ENCODE measurements around the gene NTF3. TPM values are rescaled to one million over a fixed set of nuclear protein-coding genes. Genes with fewer than 3 reads are reported as not detected.

The NTF3 gene
- total RNA-seq, 3 donors from 2014 or later (not counting 1 experiment from before 2014, with no cell fraction given), result not detected

DNA sequence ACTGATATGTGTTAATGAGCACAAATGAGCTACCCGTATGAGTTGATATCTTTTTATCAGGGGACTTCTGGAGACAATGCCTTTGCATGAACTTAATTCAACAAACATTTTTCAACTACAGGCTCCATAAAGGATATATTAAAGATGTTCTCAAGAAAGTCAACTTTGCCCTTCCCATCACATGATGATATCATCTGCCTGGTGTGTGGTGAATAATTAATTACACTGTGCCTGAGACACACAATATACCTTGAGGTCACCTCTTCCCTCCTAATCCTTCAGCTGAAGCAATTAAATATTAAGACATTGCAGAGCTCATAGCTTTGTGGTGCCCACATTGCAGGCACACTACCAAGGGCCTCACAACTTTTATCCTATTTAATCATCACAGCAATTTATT, 22.3 kb upstream of the NTF3 start:
- no peak overlapping the region for H3K27ac ChIP-seq (ENCODE audit: low read length)
- H3K27me3 ChIP-seq (ENCODE audit: control insufficient read depth, insufficient read depth, low read length), result no peaks in the 10 kb centered on the region
- WGBS (ENCODE audit: insufficient coverage), result 40% methylated on average over 1 of the region's 1 CpG
- TF ChIP-seq, protein P1, sequence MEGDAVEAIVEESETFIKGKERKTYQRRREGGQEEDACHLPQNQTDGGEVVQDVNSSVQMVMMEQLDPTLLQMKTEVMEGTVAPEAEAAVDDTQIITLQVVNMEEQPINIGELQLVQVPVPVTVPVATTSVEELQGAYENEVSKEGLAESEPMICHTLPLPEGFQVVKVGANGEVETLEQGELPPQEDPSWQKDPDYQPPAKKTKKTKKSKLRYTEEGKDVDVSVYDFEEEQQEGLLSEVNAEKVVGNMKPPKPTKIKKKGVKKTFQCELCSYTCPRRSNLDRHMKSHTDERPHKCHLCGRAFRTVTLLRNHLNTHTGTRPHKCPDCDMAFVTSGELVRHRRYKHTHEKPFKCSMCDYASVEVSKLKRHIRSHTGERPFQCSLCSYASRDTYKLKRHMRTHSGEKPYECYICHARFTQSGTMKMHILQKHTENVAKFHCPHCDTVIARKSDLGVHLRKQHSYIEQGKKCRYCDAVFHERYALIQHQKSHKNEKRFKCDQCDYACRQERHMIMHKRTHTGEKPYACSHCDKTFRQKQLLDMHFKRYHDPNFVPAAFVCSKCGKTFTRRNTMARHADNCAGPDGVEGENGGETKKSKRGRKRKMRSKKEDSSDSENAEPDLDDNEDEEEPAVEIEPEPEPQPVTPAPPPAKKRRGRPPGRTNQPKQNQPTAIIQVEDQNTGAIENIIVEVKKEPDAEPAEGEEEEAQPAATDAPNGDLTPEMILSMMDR (IDR thresholded peaks at IDR 0.05), result no peak
- Mint-ChIP-seq H3K27ac (no peak overlapping the region), H3K4me1 (no peaks in the 10 kb centered on the region), H3K4me3 (no peak overlapping the region), H3K36me3 (no peaks in the 10 kb centered on the region), H3K27me3 (ENCODE audit: low read depth in 2 of 2) (peaks cover 4 to 40% of the 10 kb centered on the region in 2 donors), H3K9me3 (peaks cover 0 to 3% of the 10 kb centered on the region in 2 donors)
- no peak for DNase-seq
- H3K4me3 ChIP-seq (ENCODE audit: low read length), result no peak overlapping the region
- H3K4me1 ChIP-seq (ENCODE audit: control insufficient read depth, insufficient read depth, low read length), result no peaks in the 10 kb centered on the region
- ATAC-seq, result no peak
- no peaks in the 10 kb centered on the region for H3K36me3 ChIP-seq (ENCODE audit: control insufficient read depth, insufficient read depth, low read length)
- intact Hi-C loops (cut with micrococcal nuclease), result no loop called here
- no peaks in the 10 kb centered on the region for H3K9me3 ChIP-seq (ENCODE audit: control insufficient read depth, insufficient read depth, low read length)

DNA sequence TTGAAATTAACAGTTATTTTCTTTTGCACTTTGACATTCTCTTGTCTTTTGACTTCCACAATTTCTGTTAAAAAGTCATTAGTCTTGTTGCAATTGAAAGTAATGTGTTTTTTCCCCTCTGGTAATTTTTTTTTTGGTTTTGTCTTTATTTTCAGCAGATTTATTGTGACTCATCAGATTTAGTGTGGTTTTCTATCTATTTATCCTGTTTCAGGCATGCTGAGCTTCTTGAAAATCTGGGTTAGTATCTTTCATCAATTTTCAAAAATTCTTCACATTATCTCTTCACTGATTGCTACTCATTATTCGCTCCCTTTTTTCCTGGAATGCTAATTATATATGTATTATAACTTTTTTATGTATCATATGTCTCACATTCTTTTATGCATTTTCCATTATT, 15.3 kb upstream of the NTF3 start:
- no peaks in the 10 kb centered on the region for H3K36me3 Mint-ChIP-seq
- H3K27me3 ChIP-seq (ENCODE audit: control insufficient read depth, insufficient read depth, low read length), result no peaks in the 10 kb centered on the region
- peaks cover 0 to 5% of the 10 kb centered on the region in 2 donors for H3K9me3 Mint-ChIP-seq
- no peaks in the 10 kb centered on the region for H3K4me1 Mint-ChIP-seq
- H3K4me1 ChIP-seq (ENCODE audit: control insufficient read depth, insufficient read depth, low read length), result no peaks in the 10 kb centered on the region
- H3K4me3 ChIP-seq (ENCODE audit: low read length), result no peak overlapping the region
- ATAC-seq, result no peak
- intact Hi-C loops (cut with micrococcal nuclease), result no loop called here
- H3K27me3 Mint-ChIP-seq (ENCODE audit: low read depth in 2 of 2), result peaks cover 8 to 17% of the 10 kb centered on the region in 2 donors
- TF ChIP-seq, protein P1 (IDR thresholded peaks at IDR 0.05), result no peak
- DNase-seq, result no peak
- H3K27ac Mint-ChIP-seq, result no peak overlapping the region
- WGBS (ENCODE audit: insufficient coverage), result no CpG with 5 or more reads among the region's 1 CpG
- H3K36me3 ChIP-seq (ENCODE audit: control insufficient read depth, insufficient read depth, low read length), result no peaks in the 10 kb centered on the region
- H3K4me3 Mint-ChIP-seq, result no peak overlapping the region
- H3K27ac ChIP-seq (ENCODE audit: low read length), result no peak overlapping the region
- H3K9me3 ChIP-seq (ENCODE audit: control insufficient read depth, insufficient read depth, low read length), result no peaks in the 10 kb centered on the region

DNA sequence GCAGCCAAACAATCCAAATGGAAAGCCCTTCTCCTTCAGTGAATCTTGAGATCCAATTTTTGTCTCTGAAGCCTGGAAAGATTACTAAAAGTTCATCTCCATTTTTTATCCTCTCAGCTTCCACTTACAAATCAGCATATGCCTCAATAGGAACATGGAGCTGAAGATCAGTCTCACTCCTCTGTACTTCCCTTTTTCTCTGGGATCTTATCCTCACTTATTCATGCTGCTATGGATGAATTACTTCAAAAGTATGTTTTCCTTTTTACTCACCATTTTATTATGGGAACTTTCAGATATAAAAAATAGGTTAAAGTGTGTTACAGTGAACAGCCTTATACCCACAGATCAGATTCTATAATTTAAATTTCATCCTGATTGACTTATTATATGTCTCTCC, 14.4 kb upstream of the NTF3 start:
- H3K4me1 Mint-ChIP-seq, result no peaks in the 10 kb centered on the region
- TF ChIP-seq, protein P1 (IDR thresholded peaks at IDR 0.05), result no peak
- no peaks in the 10 kb centered on the region for H3K36me3 Mint-ChIP-seq
- intact Hi-C loops (cut with micrococcal nuclease), result no loop called here
- ATAC-seq (no peak), DNase-seq (no peak)
- no peak overlapping the region for H3K27ac Mint-ChIP-seq
- no peak overlapping the region for H3K4me3 Mint-ChIP-seq
- H3K27me3 Mint-ChIP-seq (ENCODE audit: low read depth in 2 of 2), result peaks cover 8 to 10% of the 10 kb centered on the region in 2 donors
- Histone ChIP-seq H3K27ac (ENCODE audit: low read length) (no peak overlapping the region), H3K9me3 (ENCODE audit: control insufficient read depth, insufficient read depth, low read length) (no peaks in the 10 kb centered on the region), H3K27me3 (ENCODE audit: control insufficient read depth, insufficient read depth, low read length) (no peaks in the 10 kb centered on the region), H3K36me3 (ENCODE audit: control insufficient read depth, insufficient read depth, low read length) (no peaks in the 10 kb centered on the region), H3K4me3 (ENCODE audit: low read length) (no peak overlapping the region), H3K4me1 (ENCODE audit: control insufficient read depth, insufficient read depth, low read length) (no peaks in the 10 kb centered on the region)
- peaks cover 0 to 2% of the 10 kb centered on the region in 2 donors for H3K9me3 Mint-ChIP-seq

Data from natural killer cell (primary cell).